ENCODE results near the gene PTPRF.

DNA sequence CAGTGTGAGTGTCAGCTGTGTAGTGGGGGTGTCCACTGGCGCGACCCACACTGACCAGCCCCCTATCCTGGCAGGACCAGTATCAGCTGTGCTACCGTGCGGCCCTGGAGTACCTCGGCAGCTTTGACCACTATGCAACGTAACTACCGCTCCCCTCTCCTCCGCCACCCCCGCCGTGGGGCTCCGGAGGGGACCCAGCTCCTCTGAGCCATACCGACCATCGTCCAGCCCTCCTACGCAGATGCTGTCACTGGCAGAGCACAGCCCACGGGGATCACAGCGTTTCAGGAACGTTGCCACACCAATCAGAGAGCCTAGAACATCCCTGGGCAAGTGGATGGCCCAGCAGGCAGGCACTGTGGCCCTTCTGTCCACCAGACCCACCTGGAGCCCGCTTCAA lies 91.2 kb downstream of the PTPRF start:
- TF ChIP-seq NFRKB (IDR thresholded peaks at IDR 0.05) (no peak), SP1 (IDR thresholded peaks at IDR 0.05) (no peak), SUZ12 (IDR thresholded peaks at IDR 0.05) (no peak)

All from HEK293T (cell line).